Gastroesophageal sphincter (tissue), 4 donors: ENCODE measurements around the gene GLDC. TPM values are rescaled to one million over a fixed set of nuclear protein-coding genes. Genes with fewer than 3 reads are reported as not detected.

Source experiments
- ATAC-seq: fragments of 150-250 bp; one replicate; pipeline ENCODE4 v1.9.1; 2016; ENCODE audit warnings: mild to moderate bottlenecking, moderate library complexity
- H3K27ac ChIP-seq, 4 donors: fragments of 200-600 bp; sonication (generic) in 3 of 4; 1 replicate in 3 of 4; 2 replicates in 1 of 4; pipeline ENCODE4 v1.5.1; 2016 to 2019
- H3K27me3 ChIP-seq: fragments of 200-600 bp; sonication (generic); one replicate; pipeline ENCODE4 v1.5.1; 2019
- H3K36me3 ChIP-seq, 2 donors: fragments of 200-600 bp; sonication (generic); one replicate each; pipeline ENCODE4 v1.5.1; 2019; ENCODE audit warnings: control low read depth in 1 of 2
- H3K4me1 ChIP-seq, 3 donors: fragments of 200-600 bp; sonication (generic); 1 replicate in 2 of 3; 2 replicates in 1 of 3; pipeline ENCODE4 v1.5.1; 2016 to 2019; ENCODE audit warnings: control low read depth in 2 of 3
- H3K4me3 ChIP-seq, 2 donors: fragments of 200-600 bp; sonication (generic); one replicate each; pipeline ENCODE4 v1.5.1; 2019; ENCODE audit warnings: mild to moderate bottlenecking in 1 of 2, moderate library complexity in 1 of 2
- H3K9me3 ChIP-seq, 3 donors: fragments of 200-600 bp; sonication (generic); one replicate each; pipeline ENCODE4 v1.5.1; 2017 to 2019; ENCODE audit warnings: control low read depth in 2 of 3
- EP300 ChIP-seq: sonication (generic); formaldehyde crosslinking; IDR thresholded peaks from one replicate; pipeline ENCODE4 v1.6.1; 2017; ENCODE audit warnings: antibody characterized with exemption, mild to moderate bottlenecking
- POLR2A ChIP-seq, 2 donors: fragments of 450-650 bp; IDR thresholded peaks; one replicate each; pipeline ENCODE4 v1.6.1; 2017; ENCODE audit warnings: antibody characterized with exemption in 2 of 2, mild to moderate bottlenecking in 2 of 2, moderate library complexity in 1 of 2
- POLR2AphosphoS5 ChIP-seq: sonication (generic); formaldehyde crosslinking; IDR thresholded peaks from one replicate; pipeline ENCODE4 v1.6.1; 2017; ENCODE audit warnings: antibody characterized with exemption
- WGBS, 2 donors: methylation state at CpG; one replicate each; pipeline ENCODE4 v1.1.5; 2018; ENCODE audit warnings: low coverage in 1 of 2; 5-methylcytosine and 5-hydroxymethylcytosine counted together
- total RNA-seq, 4 donors: library from RNA; depleted of rRNA; stranded (reverse); fragments of >200 nt; gene quantifications; one replicate each; pipeline ENCODE4 v1.1.0, GENCODE V29; 2016
- TF ChIP-seq, protein P1 (sequence below), 4 experiments: fragments of 200-600 bp in 2 of 4; fragments of 450-650 bp in 2 of 4; sonication (generic) in 1 of 4; IDR thresholded peaks; one replicate each; pipeline ENCODE4 v1.5.1; 2017 to 2019; ENCODE audit warnings: antibody characterized with exemption in 4 of 4, mild to moderate bottlenecking in 2 of 4, moderate library complexity in 2 of 4

The GLDC gene
- total RNA-seq, 4 donors from 2014 or later: 0.15 to 1.9 (median 0.51) TPM

DNA sequence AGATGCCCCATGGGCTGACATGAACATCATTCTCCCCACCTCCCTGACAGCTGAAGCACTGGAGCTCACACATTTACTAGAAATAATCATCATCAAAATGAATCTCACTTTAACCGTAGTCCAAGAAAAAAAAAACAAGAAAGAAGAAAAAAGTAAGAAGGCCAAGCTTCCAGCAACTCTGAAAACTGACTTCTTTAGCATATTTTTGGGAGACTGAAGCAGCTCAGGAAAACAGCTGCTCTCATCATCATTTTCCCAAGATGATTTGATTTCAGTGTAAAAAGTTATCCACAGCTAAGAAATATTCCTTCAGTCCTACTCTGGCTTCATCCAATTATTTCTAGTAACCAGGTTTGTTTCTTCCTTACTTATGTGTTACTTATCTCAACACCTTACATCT, 91.7 kb downstream of the GLDC start:
- Histone ChIP-seq H3K9me3 (no peaks in the 10 kb centered on the region), H3K36me3 (no peaks in the 10 kb centered on the region), H3K4me3 (no peak overlapping the region), H3K27ac (no peak overlapping the region), H3K27me3 (no peaks in the 10 kb centered on the region), H3K4me1 (peaks cover 0 to 10% (median 0%) of the 10 kb centered on the region in 3 donors)
- no peak for ATAC-seq
- no CpG with 5 or more reads among the region's 1 CpG for WGBS, 2 donors
- TF ChIP-seq POLR2A (IDR thresholded peaks at IDR 0.05): no peak
- TF ChIP-seq POLR2AphosphoS5: no peak
- no peak for TF ChIP-seq EP300
- TF ChIP-seq, protein P1, sequence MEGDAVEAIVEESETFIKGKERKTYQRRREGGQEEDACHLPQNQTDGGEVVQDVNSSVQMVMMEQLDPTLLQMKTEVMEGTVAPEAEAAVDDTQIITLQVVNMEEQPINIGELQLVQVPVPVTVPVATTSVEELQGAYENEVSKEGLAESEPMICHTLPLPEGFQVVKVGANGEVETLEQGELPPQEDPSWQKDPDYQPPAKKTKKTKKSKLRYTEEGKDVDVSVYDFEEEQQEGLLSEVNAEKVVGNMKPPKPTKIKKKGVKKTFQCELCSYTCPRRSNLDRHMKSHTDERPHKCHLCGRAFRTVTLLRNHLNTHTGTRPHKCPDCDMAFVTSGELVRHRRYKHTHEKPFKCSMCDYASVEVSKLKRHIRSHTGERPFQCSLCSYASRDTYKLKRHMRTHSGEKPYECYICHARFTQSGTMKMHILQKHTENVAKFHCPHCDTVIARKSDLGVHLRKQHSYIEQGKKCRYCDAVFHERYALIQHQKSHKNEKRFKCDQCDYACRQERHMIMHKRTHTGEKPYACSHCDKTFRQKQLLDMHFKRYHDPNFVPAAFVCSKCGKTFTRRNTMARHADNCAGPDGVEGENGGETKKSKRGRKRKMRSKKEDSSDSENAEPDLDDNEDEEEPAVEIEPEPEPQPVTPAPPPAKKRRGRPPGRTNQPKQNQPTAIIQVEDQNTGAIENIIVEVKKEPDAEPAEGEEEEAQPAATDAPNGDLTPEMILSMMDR (IDR thresholded peaks at IDR 0.05): no peak

DNA sequence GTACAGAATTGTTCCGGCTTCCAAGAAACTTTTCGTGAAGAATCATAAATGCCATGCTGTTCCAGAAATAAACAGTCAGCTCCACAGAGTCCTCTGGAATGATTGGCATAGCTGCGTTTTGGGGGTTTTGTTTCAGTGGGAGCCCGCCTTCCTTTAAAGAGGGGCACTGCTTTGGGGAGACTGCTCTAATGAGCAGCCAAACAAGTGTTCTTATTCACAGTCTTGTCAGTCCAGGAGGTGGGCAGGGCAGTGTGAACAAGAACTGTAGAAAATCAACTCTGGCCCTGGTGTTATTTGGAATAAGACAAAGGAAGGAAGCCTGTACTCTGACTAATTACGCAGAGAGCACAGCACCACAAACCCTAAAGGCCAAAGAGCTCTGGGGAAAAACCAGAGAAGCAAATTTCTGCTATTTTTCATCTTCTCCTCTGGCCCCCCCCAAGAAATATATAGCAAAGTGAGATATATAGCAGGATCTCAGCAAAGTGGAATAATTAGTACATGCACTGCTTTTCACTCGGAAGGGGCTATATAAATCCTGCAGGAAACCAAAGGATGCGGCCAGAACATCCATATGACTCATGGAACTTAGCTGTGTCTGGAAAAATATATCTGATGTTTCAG, 92.9 kb downstream of the GLDC start:
- no peak for ATAC-seq

DNA sequence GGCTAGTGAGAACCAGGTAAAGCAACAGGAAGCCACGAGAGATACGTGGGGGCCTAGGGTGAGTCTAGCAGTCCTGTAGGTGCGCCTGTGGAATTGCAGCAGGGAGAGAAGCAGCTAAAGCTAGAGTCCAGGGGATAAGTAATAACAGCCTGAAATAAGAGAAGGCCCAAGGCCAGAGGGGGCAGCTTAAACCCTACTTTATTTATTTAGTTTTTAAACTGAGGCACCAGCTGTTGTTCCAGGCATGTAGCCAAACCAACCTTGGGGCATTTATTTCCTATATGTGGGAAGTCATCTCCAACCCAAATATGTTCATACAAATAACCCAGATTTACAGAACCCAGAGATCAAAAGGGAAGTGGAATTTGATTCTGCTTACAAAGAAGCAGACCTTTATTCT, 93.5 kb downstream of the GLDC start:
- H3K27ac ChIP-seq: no peak overlapping the region
- H3K9me3 ChIP-seq: no peaks in the 10 kb centered on the region
- H3K4me1 ChIP-seq: peaks cover 0 to 10% (median 0%) of the 10 kb centered on the region in 3 donors
- no peaks in the 10 kb centered on the region for H3K36me3 ChIP-seq
- 60 to 69% methylated on average over 2 to 3 of the region's 3 CpGs for WGBS, 2 donors
- H3K27me3 ChIP-seq: no peaks in the 10 kb centered on the region
- no peak for ATAC-seq
- no peak overlapping the region for H3K4me3 ChIP-seq
- TF ChIP-seq POLR2A (IDR thresholded peaks at IDR 0.05) (no peak), POLR2AphosphoS5 (no peak), EP300 (no peak)
- TF ChIP-seq, protein P1 (IDR thresholded peaks at IDR 0.05): no peak

More for the DNA sequence above, 92.9 kb downstream of the GLDC start:
- H3K4me1 ChIP-seq: peaks cover 0 to 10% (median 0%) of the 10 kb centered on the region in 3 donors
- H3K4me3 ChIP-seq: no peak overlapping the region
- WGBS, 2 donors: 73 to 79% methylated on average over 4 to 6 of the region's 7 CpGs
- H3K27ac ChIP-seq: no peak overlapping the region
- no peaks in the 10 kb centered on the region for H3K36me3 ChIP-seq
- no peak for TF ChIP-seq POLR2A (IDR thresholded peaks at IDR 0.05)
- no peaks in the 10 kb centered on the region for H3K27me3 ChIP-seq
- no peaks in the 10 kb centered on the region for H3K9me3 ChIP-seq

DNA sequence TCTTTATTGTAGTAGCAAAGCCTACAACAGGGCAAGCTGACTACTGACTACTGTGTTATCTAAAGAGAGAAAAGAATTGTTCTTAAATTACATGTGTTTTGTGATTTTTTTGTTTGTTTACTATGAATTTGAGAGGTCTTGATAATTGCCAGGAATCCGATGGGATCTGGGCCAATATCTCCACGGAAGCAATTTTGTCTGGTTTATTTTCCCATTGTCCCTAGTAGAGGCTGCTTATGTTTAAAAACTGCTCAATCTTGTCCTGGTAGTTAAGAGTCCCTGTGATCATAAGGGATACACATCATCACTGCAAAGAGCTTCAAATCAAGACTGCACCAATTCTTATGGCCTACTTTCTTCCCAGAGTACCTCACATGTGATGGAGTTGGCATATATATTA, 94.4 kb downstream of the GLDC start:
- no peak for TF ChIP-seq EP300
- TF ChIP-seq POLR2AphosphoS5: no peak
- TF ChIP-seq POLR2A (IDR thresholded peaks at IDR 0.05): no peak
- TF ChIP-seq, protein P1 (IDR thresholded peaks at IDR 0.05): no peak
- no peak overlapping the region for H3K4me3 ChIP-seq
- H3K27ac ChIP-seq: no peak overlapping the region
- peaks cover 0 to 10% (median 0%) of the 10 kb centered on the region in 3 donors for H3K4me1 ChIP-seq
- no peaks in the 10 kb centered on the region for H3K27me3 ChIP-seq
- no peak for ATAC-seq
- H3K9me3 ChIP-seq: no peaks in the 10 kb centered on the region
- WGBS, 2 donors: 57 to 60% methylated on average over 2 of the region's 2 CpGs
- no peaks in the 10 kb centered on the region for H3K36me3 ChIP-seq

DNA sequence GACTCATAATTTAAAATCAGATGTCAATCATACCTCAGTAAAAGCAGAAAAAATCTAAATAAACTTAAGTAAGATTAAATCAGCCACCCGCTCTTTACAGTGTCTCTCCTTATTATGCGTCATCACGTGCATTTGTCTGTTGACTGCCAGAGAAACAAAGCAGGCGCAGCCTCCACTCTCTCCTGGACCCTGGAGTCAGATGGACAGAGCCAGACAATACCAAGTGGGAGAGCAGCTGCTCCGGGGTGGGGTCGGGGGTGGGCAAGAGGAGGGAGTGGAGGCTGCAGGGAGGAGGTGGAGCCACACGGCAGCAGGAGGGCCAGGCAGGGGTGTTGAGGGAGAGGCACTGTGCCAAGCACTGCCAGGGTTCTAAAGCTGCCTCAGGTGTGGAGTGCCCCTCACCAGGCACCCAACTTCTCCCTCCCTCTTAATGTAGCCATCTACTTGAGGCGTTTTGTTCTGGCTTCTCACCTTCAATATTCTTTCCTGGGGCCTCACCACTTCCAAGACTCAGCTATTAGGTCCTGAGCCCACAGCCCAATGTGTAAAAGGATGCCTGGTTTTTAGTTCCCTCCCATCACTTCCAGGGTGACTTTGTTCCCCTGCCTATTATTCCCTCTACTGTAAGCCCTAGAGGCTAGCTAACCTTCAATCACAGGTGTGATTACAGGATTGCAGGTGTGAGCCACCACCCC, 96.3 kb downstream of the GLDC start:
- no peak overlapping the region for H3K4me3 ChIP-seq
- peaks cover 0 to 10% (median 0%) of the 10 kb centered on the region in 3 donors for H3K4me1 ChIP-seq
- TF ChIP-seq POLR2A (IDR thresholded peaks at IDR 0.05) (no peak), EP300 (no peak), POLR2AphosphoS5 (no peak)
- TF ChIP-seq, protein P1 (IDR thresholded peaks at IDR 0.05): no peak
- no peaks in the 10 kb centered on the region for H3K36me3 ChIP-seq
- H3K27ac ChIP-seq: no peak overlapping the region
- H3K9me3 ChIP-seq: no peaks in the 10 kb centered on the region
- H3K27me3 ChIP-seq: no peaks in the 10 kb centered on the region
- 70 to 75% methylated on average over 2 to 6 of the region's 8 CpGs for WGBS, 2 donors
- no peak for ATAC-seq
